ENCODE measurements around the gene GBX2.

GRCh38 chr2:236177604-236177966 is 9.4 kb upstream of the GBX2 start:
- TF ChIP-seq CTCF (IDR thresholded peaks at IDR 0.05) (no peak), POLR2A (IDR thresholded peaks at IDR 0.05) (no peak)

Data from testis (tissue), 2 donors.